Ovary (tissue), 3 donors: Measurements from ENCODE around the gene OCEL1.

Experiments
- CTCF ChIP-seq, 3 donors: fragments of 450-650 bp in 2 of 3; fragments of 200-600 bp in 1 of 3; IDR thresholded peaks; one replicate each; pipeline versions ENCODE4 v1.5.1 to v1.8.0; 2016 to 2022; ENCODE audit warnings: antibody characterized with exemption in 3 of 3, mild to moderate bottlenecking in 1 of 3
- POLR2A ChIP-seq: fragments of 450-650 bp; IDR thresholded peaks from one replicate; pipeline ENCODE4 v1.6.1; 2017; ENCODE audit warnings: antibody characterized with exemption, mild to moderate bottlenecking, moderate library complexity
- donor health status: DM: no; HTN: no; CAD: no.

- no peak for TF ChIP-seq CTCF (IDR thresholded peaks at IDR 0.05)
- no peak for TF ChIP-seq POLR2A
Measured at GRCh38 chr19:17227798-17228367, 1.9 kb downstream of the OCEL1 start.
